ENCODE data around the gene CFAP45.
A peak's percentile ranks its signal among the peaks of the same experiment; 100 is the strongest.

Gene CFAP45

GRCh38 chr1:159900086-159900680, at the start of gene CFAP45:
Gene CFAP45 (minus strand): TSS chr1:159900165. CDS start chr1:159900098, 67 bp downstream.
- no peak for DNase-seq

- DNase-seq = no peak
These were observed 49.2 kb upstream of the CFAP45 start for GRCh38 chr1:159949123-159949522.

GRCh38 chr1:159947942-159948341, 48.0 kb upstream of the CFAP45 start:
- DNase-seq = no peak

- no peak for DNase-seq
These were observed 46.5 kb upstream of the CFAP45 start for GRCh38 chr1:159946242-159947187.

- peak; percentile 71 to 72 for DNase-seq
These were observed 45.7 kb upstream of the CFAP45 start, which contains the start of gene IGSF9 for GRCh38 chr1:159945483-159946241. Gene IGSF9 (minus strand): TSS chr1:159945613. CDS start chr1:159943454, 2,159 bp downstream.

GRCh38 chr1:159944623-159945455, 44.9 kb upstream of the CFAP45 start:
- no peak for DNase-seq

GRCh38 chr1:159943908-159944622, 44.1 kb upstream of the CFAP45 start:
- no peak for DNase-seq

GRCh38 chr1:159943278-159943640, 43.3 kb upstream of the CFAP45 start:
- DNase-seq = no peak

GRCh38 chr1:159942632-159943277, 42.8 kb upstream of the CFAP45 start:
- DNase-seq = no peak

GRCh38 chr1:159941591-159942560, 41.9 kb upstream of the CFAP45 start:
- no peak for DNase-seq

GRCh38 chr1:159941141-159941540, 41.2 kb upstream of the CFAP45 start:
- DNase-seq = no peak

- no peak for DNase-seq
These were observed 40.1 kb upstream of the CFAP45 start for GRCh38 chr1:159940006-159940620.

GRCh38 chr1:159939678-159940002, 39.7 kb upstream of the CFAP45 start:
- no peak for DNase-seq

GRCh38 chr1:159938905-159939677, 39.1 kb upstream of the CFAP45 start:
- no peak for DNase-seq

- DNase-seq = no peak
These were observed 38.4 kb upstream of the CFAP45 start for GRCh38 chr1:159938211-159938852.

GRCh38 chr1:159937054-159937750, 37.2 kb upstream of the CFAP45 start:
- DNase-seq = no peak

GRCh38 chr1:159936273-159936904, 36.4 kb upstream of the CFAP45 start:
- DNase-seq = peak; percentile 80 to 83
